HG02973 (cell line): Measurements from ENCODE around the gene BAIAP3.

ENCODE experiments used
- ATAC-seq: cut with Tn5 transposase; IDR thresholded peaks from one replicate; pipeline ENCODE4 v1.9.1; 2021; ENCODE audit warnings: moderate library complexity; ENCODE audit not compliant: unreplicated experiment

The BAIAP3 gene

GRCh38 chr16:1362807-1363206, 29.4 kb downstream of the BAIAP3 start:
- no peak for ATAC-seq

- no peak for ATAC-seq
These were observed 30.1 kb downstream of the BAIAP3 start for GRCh38 chr16:1363501-1364041.

GRCh38 chr16:1364510-1364909, 31.1 kb downstream of the BAIAP3 start:
- ATAC-seq, result no peak

- ATAC-seq, result no peak
These were observed 32.7 kb downstream of the BAIAP3 start for GRCh38 chr16:1366060-1366711.

- no peak for ATAC-seq
These were observed 33.4 kb downstream of the BAIAP3 start for GRCh38 chr16:1366712-1367299.

GRCh38 chr16:1367486-1368174, 34.2 kb downstream of the BAIAP3 start:
- no peak for ATAC-seq

GRCh38 chr16:1371054-1371978, 37.9 kb downstream of the BAIAP3 start:
- ATAC-seq, result no peak

GRCh38 chr16:1372292-1372950, 39.0 kb downstream of the BAIAP3 start:
- ATAC-seq, result no peak

GRCh38 chr16:1374418-1375297, 41.2 kb downstream of the BAIAP3 start:
- ATAC-seq, result no peak

- no peak for ATAC-seq
These were observed 41.8 kb downstream of the BAIAP3 start for GRCh38 chr16:1375298-1375640.

- ATAC-seq, result no peak
These were observed 42.4 kb downstream of the BAIAP3 start for GRCh38 chr16:1375741-1376410.

GRCh38 chr16:1377406-1378010, 44.1 kb downstream of the BAIAP3 start:
- no peak for ATAC-seq

- ATAC-seq, result no peak
These were observed 44.8 kb downstream of the BAIAP3 start for GRCh38 chr16:1378087-1378803.

- ATAC-seq, result no peak
These were observed 45.4 kb downstream of the BAIAP3 start for GRCh38 chr16:1378804-1379303.

GRCh38 chr16:1379304-1380076, 46.0 kb downstream of the BAIAP3 start:
- ATAC-seq, result no peak

- ATAC-seq, result no peak
These were observed 46.8 kb downstream of the BAIAP3 start for GRCh38 chr16:1380195-1380594.
